MM.1S (cell line): ENCODE measurements around the gene FGF12.

ENCODE experiments used
- DNase-seq: peaks from one replicate; pipeline ENCODE4 v3.0.0-alpha.2; 2015
- H2AFZ ChIP-seq: fragments of 300-600 bp; sonication (generic); 2 replicates; pipeline ENCODE4 v1.6.0; 2016; ENCODE audit warnings: antibody characterized with exemption, low read length
- H3F3A ChIP-seq: fragments of 300-600 bp; sonication (generic); 2 replicates; pipeline ENCODE4 v1.6.1; 2016; ENCODE audit warnings: mild to moderate bottlenecking, antibody characterized with exemption, low read length, moderate library complexity, mixed read lengths; ENCODE audit not compliant: insufficient read depth
- H3K27ac ChIP-seq: fragments of 300-600 bp; sonication (generic); 2 replicates; pipeline ENCODE4 v1.5.1; 2016; ENCODE audit warnings: mild to moderate bottlenecking, low read length
- H3K27me3 ChIP-seq: fragments of 300-600 bp; sonication (generic); replicated peaks from 2 replicates; pipeline ENCODE4 v1.6.0; 2016; ENCODE audit warnings: low read length; ENCODE audit not compliant: insufficient read depth
- H3K36me3 ChIP-seq: fragments of 300-600 bp; sonication (generic); replicated peaks from 2 replicates; pipeline ENCODE4 v1.6.1; 2016; ENCODE audit warnings: mild to moderate bottlenecking, low read length, mixed read lengths; ENCODE audit not compliant: insufficient read depth
- H3K4me1 ChIP-seq: fragments of 300-600 bp; sonication (generic); 2 replicates; pipeline ENCODE4 v1.6.1; 2016; ENCODE audit warnings: low read length, mixed read lengths
- H3K4me2 ChIP-seq: fragments of 300-600 bp; sonication (generic); 2 replicates; pipeline ENCODE4 v1.6.0; 2016; ENCODE audit warnings: low read depth, low read length
- H3K4me3 ChIP-seq: fragments of 300-600 bp; sonication (generic); 2 replicates; pipeline ENCODE4 v1.5.1; 2016; ENCODE audit warnings: low read length, mixed read lengths
- H3K79me2 ChIP-seq: fragments of 300-600 bp; sonication (generic); 2 replicates; pipeline ENCODE4 v1.6.1; 2016; ENCODE audit warnings: mixed run types, low read length, mixed read lengths
- H3K9ac ChIP-seq: fragments of 300-600 bp; sonication (generic); 2 replicates; pipeline ENCODE4 v1.6.1; 2016; ENCODE audit warnings: low read length, mixed read lengths
- H3K9me2 ChIP-seq: fragments of 300-600 bp; sonication (generic); replicated peaks from 2 replicates; pipeline ENCODE4 v1.6.1; 2016; ENCODE audit warnings: mild to moderate bottlenecking, low read length, mixed read lengths; ENCODE audit not compliant: insufficient read depth
- H3K9me3 ChIP-seq: fragments of 300-600 bp; sonication (generic); replicated peaks from 2 replicates; pipeline ENCODE4 v1.6.1; 2016; ENCODE audit warnings: mild to moderate bottlenecking, low read length, mixed read lengths; ENCODE audit not compliant: insufficient read depth
- H4K20me1 ChIP-seq: fragments of 300-600 bp; sonication (generic); 2 replicates; pipeline ENCODE4 v1.6.1; 2016; ENCODE audit warnings: mild to moderate bottlenecking, low read length, moderate library complexity, mixed read lengths; ENCODE audit not compliant: insufficient read depth
- EZH2 ChIP-seq: fragments of 300-600 bp; sonication (generic); optimal IDR thresholded peaks from 2 replicates; pipeline ENCODE3; 2017; ENCODE audit warnings: low read depth, mild to moderate bottlenecking, antibody characterized with exemption, low read length, mixed read lengths
- EZH2phosphoT487 ChIP-seq: fragments of 300-600 bp; sonication (generic); IDR thresholded peaks from 2 replicates; pipeline ENCODE4 v1.6.1; 2018; ENCODE audit warnings: antibody characterized with exemption, low read length
- TF ChIP-seq, protein P1 (sequence below): fragments of 300-600 bp; sonication (generic); IDR thresholded peaks from 2 replicates; pipeline ENCODE4 v1.5.1; 2016; ENCODE audit warnings: antibody characterized with exemption, low read length, mixed read lengths

The FGF12 gene

DNA sequence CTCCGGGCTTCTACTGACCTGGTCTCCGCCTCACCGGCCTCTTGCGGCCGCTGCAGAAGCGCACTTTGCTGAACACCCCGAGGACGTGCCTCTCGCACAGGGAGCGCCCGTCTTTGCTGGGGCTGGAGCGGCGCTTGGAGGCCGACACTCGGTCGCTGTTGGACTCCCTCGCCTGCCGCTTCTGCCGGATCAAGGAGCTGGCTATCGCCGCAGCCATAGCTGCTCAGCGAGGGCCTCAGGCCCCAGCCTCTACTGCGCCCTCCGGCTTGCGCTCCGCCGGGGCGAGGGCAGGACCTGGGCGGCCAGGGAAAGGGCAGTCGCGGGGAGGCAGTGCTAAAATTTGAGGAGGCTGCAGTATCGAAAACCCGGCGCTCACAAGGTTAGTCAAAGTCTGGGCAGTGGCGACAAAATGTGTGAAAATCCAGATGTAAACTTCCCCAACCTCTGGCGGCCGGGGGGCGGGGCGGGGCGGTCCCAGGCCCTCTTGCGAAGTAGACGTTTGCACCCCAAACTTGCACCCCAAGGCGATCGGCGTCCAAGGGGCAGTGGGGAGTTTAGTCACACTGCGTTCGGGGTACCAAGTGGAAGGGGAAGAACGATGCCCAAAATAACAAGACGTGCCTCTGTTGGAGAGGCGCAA, 319.2 kb downstream of the FGF12 start:
- no peaks in the 10 kb centered on the region for H3K4me1 ChIP-seq
- H2AFZ ChIP-seq = peak overlapping the region; percentile 94
- no peaks in the 10 kb centered on the region for H3K79me2 ChIP-seq
- H3K9ac ChIP-seq = no peak overlapping the region
- peak overlapping the region; percentile 77 for H3K4me2 ChIP-seq
- TF ChIP-seq EZH2phosphoT487 (no peak), EZH2 (no peak)
- TF ChIP-seq, protein P1, sequence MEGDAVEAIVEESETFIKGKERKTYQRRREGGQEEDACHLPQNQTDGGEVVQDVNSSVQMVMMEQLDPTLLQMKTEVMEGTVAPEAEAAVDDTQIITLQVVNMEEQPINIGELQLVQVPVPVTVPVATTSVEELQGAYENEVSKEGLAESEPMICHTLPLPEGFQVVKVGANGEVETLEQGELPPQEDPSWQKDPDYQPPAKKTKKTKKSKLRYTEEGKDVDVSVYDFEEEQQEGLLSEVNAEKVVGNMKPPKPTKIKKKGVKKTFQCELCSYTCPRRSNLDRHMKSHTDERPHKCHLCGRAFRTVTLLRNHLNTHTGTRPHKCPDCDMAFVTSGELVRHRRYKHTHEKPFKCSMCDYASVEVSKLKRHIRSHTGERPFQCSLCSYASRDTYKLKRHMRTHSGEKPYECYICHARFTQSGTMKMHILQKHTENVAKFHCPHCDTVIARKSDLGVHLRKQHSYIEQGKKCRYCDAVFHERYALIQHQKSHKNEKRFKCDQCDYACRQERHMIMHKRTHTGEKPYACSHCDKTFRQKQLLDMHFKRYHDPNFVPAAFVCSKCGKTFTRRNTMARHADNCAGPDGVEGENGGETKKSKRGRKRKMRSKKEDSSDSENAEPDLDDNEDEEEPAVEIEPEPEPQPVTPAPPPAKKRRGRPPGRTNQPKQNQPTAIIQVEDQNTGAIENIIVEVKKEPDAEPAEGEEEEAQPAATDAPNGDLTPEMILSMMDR = no peak
- no peak for DNase-seq
- no peaks in the 10 kb centered on the region for H3K9me3 ChIP-seq
- 0 out of 2 replicates have a peak, but pooled peaks cover 3% of the 10 kb centered on the region for H3K27me3 ChIP-seq
- peak overlapping the region; percentile 83 for H3K4me3 ChIP-seq
- no peak overlapping the region for H3K27ac ChIP-seq
- no peaks in the 10 kb centered on the region for H3K9me2 ChIP-seq
- no peaks in the 10 kb centered on the region for H4K20me1 ChIP-seq
- H3K36me3 ChIP-seq = no peaks in the 10 kb centered on the region
- H3F3A ChIP-seq = no peaks in the 10 kb centered on the region

DNA sequence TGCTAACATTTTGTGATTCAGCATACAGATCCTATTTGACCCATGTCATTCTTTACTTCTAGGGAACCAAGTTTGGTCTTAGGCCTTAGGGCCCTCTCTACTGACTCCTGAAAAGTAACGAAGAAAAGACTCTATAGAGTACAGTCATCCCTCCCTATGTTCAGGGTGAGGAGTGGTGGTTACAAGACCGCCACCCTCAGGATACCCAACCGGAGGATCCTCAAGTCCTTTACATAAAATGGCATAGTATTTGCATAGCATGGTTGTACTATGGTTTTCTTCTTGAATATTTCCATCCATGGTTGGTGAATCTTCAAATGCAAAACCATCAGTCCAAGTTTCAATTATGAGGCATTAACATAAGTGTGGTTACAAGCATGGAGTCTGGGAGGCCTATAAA, 327.6 kb downstream of the FGF12 start:
- no peaks in the 10 kb centered on the region for H3K36me3 ChIP-seq
- no peaks in the 10 kb centered on the region for H3K4me1 ChIP-seq
- no peaks in the 10 kb centered on the region for H4K20me1 ChIP-seq
- H3K4me2 ChIP-seq = no peak overlapping the region
- no peak overlapping the region for H3K9ac ChIP-seq
- no peak for TF ChIP-seq EZH2
- no peak for TF ChIP-seq EZH2phosphoT487
- TF ChIP-seq, protein P1 = no peak
- no peaks in the 10 kb centered on the region for H3K9me3 ChIP-seq
- H2AFZ ChIP-seq = no peak overlapping the region
- H3F3A ChIP-seq = no peaks in the 10 kb centered on the region
- H3K9me2 ChIP-seq = no peaks in the 10 kb centered on the region
- H3K79me2 ChIP-seq = no peaks in the 10 kb centered on the region
- H3K27me3 ChIP-seq = no peaks in the 10 kb centered on the region
- no peak overlapping the region for H3K27ac ChIP-seq
- no peak overlapping the region for H3K4me3 ChIP-seq
- DNase-seq = no peak

DNA sequence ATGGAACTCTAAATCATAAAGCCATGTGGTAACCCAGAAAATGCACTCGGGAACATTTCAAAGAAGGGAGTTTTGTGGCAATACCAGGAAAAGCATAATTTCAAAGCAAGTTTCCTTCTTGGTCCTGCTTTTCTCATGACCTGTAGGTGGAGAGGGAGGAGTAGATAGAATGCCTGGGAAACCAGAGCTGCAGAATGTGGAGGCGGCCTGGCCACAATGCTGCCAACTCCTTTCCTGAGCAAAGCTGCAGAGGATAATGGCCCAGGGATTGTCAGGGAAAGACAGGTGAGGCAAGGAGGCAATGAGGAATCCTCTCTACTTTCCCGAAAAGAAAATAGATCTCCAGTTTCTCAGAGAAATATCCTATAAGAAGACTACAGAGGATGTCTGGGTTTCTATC, 330.3 kb downstream of the FGF12 start:
- Histone ChIP-seq H3K9me3 (no peaks in the 10 kb centered on the region), H4K20me1 (no peaks in the 10 kb centered on the region), H3K4me1 (no peaks in the 10 kb centered on the region), H3F3A (no peaks in the 10 kb centered on the region), H3K9ac (no peak overlapping the region), H3K36me3 (no peaks in the 10 kb centered on the region), H2AFZ (no peak overlapping the region), H3K4me2 (no peak overlapping the region), H3K79me2 (no peaks in the 10 kb centered on the region), H3K4me3 (no peak overlapping the region), H3K9me2 (no peaks in the 10 kb centered on the region), H3K27ac (no peak overlapping the region), H3K27me3 (no peaks in the 10 kb centered on the region)
- TF ChIP-seq, protein P1 = no peak
- no peak for TF ChIP-seq EZH2phosphoT487
- no peak for TF ChIP-seq EZH2
- DNase-seq = no peak
